HEK293T (cell line): ENCODE data around the gene CCL3.

Experiments
- CTCF ChIA-PET: fragments of 350-600 bp; formaldehyde crosslinking; extraction: SDS; loops from one replicate; lab custom pipeline; 2021; ENCODE audit warnings: antibody characterized with exemption, inconsistent platforms; lab: Yijun Ruan, JAX
- POLR2A ChIA-PET: fragments of 350-600 bp; formaldehyde crosslinking; extraction: SDS; loops from one replicate; lab custom pipeline; 2020; ENCODE audit warnings: antibody characterized with exemption, inconsistent platforms; lab: Yijun Ruan, JAX
- DNase-seq: peaks from one replicate; pipeline ENCODE4 v3.0.0; 2012; ENCODE audit warnings: mixed read lengths; ENCODE audit errors: extremely low spot score
- ARNT ChIP-seq: fragments of 450-650 bp; IDR thresholded peaks from 2 replicates; pipeline ENCODE4 v1.6.1; 2017; ENCODE audit warnings: mild to moderate bottlenecking
- BHLHE40 ChIP-seq: fragments of 450-650 bp; IDR thresholded peaks from 2 replicates; pipeline ENCODE4 v1.6.1; 2016; ENCODE audit warnings: mild to moderate bottlenecking, moderate library complexity, borderline replicate concordance
- CTBP1 ChIP-seq: fragments of 450-650 bp; IDR thresholded peaks from 2 replicates; pipeline ENCODE4 v1.6.1; 2016; ENCODE audit warnings: borderline replicate concordance
- ELF4 ChIP-seq: fragments of 450-650 bp; IDR thresholded peaks from 2 replicates; pipeline ENCODE4 v1.6.1; 2017; ENCODE audit warnings: antibody characterized with exemption
- FOXA1 ChIP-seq: fragments of 450-650 bp; IDR thresholded peaks from 2 replicates; pipeline ENCODE4 v1.6.1; 2016; ENCODE audit warnings: mild to moderate bottlenecking
- FOXK2 ChIP-seq: fragments of 450-650 bp; IDR thresholded peaks from 2 replicates; pipeline ENCODE4 v1.6.1; 2016; ENCODE audit warnings: mild to moderate bottlenecking
- FOXM1 ChIP-seq: fragments of 450-650 bp; IDR thresholded peaks from 2 replicates; pipeline ENCODE4 v1.6.1; 2017; ENCODE audit warnings: mild to moderate bottlenecking, borderline replicate concordance
- HDGF ChIP-seq: fragments of 450-650 bp; IDR thresholded peaks from 2 replicates; pipeline ENCODE4 v1.6.1; 2017; ENCODE audit warnings: antibody characterized with exemption, borderline replicate concordance
- L3MBTL2 ChIP-seq: fragments of 450-650 bp; conservative IDR thresholded peaks from 2 replicates; pipeline ENCODE4 v1.6.1; 2016; ENCODE audit warnings: mild to moderate bottlenecking
- LEF1 ChIP-seq: fragments of 450-650 bp; IDR thresholded peaks from 2 replicates; pipeline ENCODE4 v1.6.1; 2017; ENCODE audit warnings: mild to moderate bottlenecking, borderline replicate concordance
- NFRKB ChIP-seq: fragments of 450-650 bp; IDR thresholded peaks from 2 replicates; pipeline ENCODE4 v1.6.1; 2016; ENCODE audit warnings: mild to moderate bottlenecking, moderate library complexity
- SP1 ChIP-seq: fragments of 450-650 bp; IDR thresholded peaks from 2 replicates; pipeline ENCODE4 v1.6.1; 2017
- SUZ12 ChIP-seq: fragments of 450-650 bp; IDR thresholded peaks from 2 replicates; pipeline ENCODE4 v1.6.1; 2016; ENCODE audit warnings: mild to moderate bottlenecking
- TARDBP ChIP-seq: fragments of 450-650 bp; IDR thresholded peaks from 2 replicates; pipeline ENCODE4 v1.6.1; 2016
- ZNF384 ChIP-seq: fragments of 450-650 bp; IDR thresholded peaks from 2 replicates; pipeline ENCODE4 v1.6.1; 2016
- TF ChIP-seq, protein P1 (sequence below): fragments of 450-650 bp; IDR thresholded peaks from 2 replicates; pipeline ENCODE4 v1.6.1; 2016

CCL3 gene

DNA sequence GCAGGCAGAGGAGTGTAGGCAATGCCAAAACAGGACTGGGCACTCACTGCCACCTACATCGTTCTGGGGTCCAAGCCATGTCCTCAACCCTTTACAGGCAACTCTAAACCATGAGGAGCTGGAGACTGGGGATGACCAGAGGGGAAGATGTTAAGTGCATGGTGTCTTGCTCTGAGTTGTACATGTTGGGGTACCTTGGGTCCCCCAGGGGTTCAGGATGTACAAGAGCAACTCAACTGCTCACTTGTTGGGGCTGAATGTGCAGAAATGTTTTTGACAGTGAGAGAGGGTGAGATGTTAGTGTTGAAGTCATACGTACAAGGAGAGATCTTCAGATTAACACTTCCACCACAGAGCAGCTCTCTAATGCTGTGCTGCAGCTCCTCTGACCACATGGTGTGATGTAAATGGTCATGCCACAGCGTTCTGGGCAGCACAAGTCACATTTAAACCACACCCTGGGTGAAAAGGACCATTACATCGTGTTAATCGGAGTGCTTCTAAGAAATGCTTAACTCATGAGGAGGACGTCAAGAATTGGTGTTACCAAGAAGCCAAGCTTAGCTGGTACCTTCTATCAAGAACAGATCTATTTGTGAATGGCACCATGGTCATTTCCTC lies 23.5 kb downstream of the CCL3 start:
- no peak for DNase-seq
- ChIA-PET POLR2A (no interaction called here), CTCF (interaction anchor here (1.5 kb wide), 1 partner anchor 97 kb away, joined by 5 read pairs; no protein-coding TSS in a partner anchor)
- TF ChIP-seq ZNF384 (no peak), L3MBTL2 (no peak), SUZ12 (no peak), BHLHE40 (no peak), CTBP1 (no peak), FOXA1 (no peak), FOXK2 (no peak), LEF1 (no peak), NFRKB (no peak), ELF4 (no peak), TARDBP (no peak), FOXM1 (no peak), SP1 (no peak), ARNT (no peak), HDGF (no peak)
- TF ChIP-seq, protein P1, sequence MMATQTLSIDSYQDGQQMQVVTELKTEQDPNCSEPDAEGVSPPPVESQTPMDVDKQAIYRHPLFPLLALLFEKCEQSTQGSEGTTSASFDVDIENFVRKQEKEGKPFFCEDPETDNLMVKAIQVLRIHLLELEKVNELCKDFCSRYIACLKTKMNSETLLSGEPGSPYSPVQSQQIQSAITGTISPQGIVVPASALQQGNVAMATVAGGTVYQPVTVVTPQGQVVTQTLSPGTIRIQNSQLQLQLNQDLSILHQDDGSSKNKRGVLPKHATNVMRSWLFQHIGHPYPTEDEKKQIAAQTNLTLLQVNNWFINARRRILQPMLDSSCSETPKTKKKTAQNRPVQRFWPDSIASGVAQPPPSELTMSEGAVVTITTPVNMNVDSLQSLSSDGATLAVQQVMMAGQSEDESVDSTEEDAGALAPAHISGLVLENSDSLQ, result no peak

DNA sequence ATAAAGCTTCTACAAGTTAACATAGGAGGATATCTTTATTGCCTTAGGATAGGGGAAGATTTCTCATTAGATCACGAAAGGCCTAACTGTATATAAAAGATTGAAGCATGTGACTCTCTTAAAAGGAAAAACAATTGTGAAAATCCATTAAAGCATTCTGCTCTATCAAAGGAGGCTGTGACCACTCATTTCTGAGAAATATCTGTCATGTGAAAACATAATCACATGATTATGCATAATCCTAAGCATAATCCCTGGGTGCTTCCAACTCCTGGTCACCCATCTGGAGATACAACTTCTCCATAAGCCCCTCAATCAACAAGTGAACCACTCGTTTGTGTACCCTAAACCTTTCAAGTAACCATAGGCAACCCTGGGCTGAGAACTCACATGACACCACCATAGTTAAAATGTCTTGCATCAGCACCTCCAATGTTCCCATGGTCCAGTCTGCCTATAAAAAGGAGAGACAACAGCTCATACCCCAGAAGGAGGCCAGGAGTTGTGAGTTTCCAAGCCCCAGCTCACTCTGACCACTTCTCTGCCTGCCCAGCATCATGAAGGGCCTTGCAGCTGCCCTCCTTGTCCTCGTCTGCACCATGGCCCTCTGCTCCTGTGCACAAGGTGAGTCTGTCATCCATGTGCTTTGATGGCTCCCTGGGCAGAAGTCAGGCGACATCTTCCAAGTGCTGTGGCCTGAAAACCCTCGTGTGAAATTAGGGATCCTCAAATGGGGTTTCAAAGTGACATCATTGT lies 26.0 kb downstream of the CCL3 start, which contains the start of gene CCL18:
TSS of gene CCL18 (plus strand) at position 487 of the 756 bp plus-strand sequence. CDS start at position 558, 71 bp downstream.
- no peak for DNase-seq
- POLR2A ChIA-PET, result interaction anchor here (0.6 kb wide), 1 partner anchor 1001 kb away, joined by 5 read pairs; no protein-coding TSS in a partner anchor
- TF ChIP-seq HDGF, result no peak
- no peak for TF ChIP-seq BHLHE40
- no peak for TF ChIP-seq L3MBTL2
- no peak for TF ChIP-seq ARNT
- no peak for TF ChIP-seq NFRKB
- TF ChIP-seq, protein P1, result no peak
- TF ChIP-seq FOXM1, result no peak
- CTCF ChIA-PET, result interaction anchor here (0.6 to 1.0 kb wide), 3 partner anchors 8 to 82 kb away, joined by 3 read pairs; no protein-coding TSS in a partner anchor

DNA sequence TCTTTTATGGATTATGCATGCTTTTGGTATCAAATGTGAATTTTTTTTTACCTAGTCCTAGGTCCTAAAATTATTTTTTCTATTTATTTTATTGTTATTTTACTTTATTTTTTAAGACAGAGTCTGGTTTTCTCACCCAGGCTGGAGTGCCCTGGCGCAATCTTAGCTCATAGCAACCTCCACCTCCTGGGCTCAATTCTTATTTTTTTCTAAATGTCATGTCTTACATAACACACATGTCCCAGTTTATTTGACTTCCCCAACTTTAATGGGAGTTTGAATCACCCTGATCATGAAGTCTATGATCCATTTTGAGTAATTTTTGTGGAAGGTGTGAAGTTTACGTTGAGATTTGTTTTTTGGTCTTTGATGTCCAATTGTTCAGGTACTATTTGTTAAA lies 29.1 kb downstream of the CCL3 start:
- TF ChIP-seq HDGF (no peak), NFRKB (no peak), SP1 (no peak), ELF4 (no peak), FOXM1 (no peak), SUZ12 (no peak), FOXA1 (no peak), BHLHE40 (no peak), L3MBTL2 (no peak), FOXK2 (no peak)
- no peak for DNase-seq
- CTCF ChIA-PET, result no interaction called here
- POLR2A ChIA-PET, result no interaction called here

DNA sequence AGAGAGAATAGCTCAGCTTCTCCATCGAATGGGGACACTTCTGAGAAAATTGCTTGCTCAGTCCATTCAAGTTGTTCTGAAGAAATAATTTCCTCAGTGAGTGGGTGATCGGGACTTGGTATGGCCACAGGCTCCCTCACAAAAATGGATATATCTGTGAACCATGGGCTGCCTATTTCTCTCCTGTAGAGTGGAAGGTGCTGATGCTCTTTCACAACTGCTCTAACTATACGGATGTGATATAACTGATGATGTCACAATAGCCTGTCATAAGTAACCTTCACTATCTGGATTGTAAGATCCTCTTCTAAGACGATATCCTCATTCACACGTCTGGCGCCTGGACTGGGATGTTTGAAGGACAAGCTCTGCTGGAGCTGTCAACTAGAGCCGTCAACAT lies 30.5 kb downstream of the CCL3 start:
- no peak for TF ChIP-seq FOXA1
- no peak for TF ChIP-seq ZNF384
- DNase-seq, result no peak
- CTCF ChIA-PET, result interaction anchor here (0.6 to 1.0 kb wide), 3 partner anchors 13 to 89 kb away, joined by 3 read pairs; no protein-coding TSS in a partner anchor
- POLR2A ChIA-PET, result no interaction called here

DNA sequence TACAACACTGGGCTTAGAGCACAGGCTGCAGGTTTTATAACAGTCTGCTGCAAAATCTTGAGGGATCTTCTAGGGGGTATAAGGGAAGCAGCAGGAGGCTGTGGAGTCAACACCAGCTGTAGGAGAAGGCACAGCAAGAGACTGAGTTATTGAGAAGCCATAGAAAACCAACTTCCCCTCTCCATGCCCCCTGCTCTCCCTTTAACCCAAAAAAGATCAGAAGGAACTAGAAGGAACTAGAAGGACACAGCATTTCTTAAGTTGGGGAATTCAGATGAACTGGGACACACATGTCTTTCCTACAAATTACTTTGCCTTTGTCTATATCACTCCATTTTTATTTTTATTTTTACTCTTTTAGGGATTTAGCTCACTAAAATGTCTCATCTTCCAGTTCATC lies 32.0 kb downstream of the CCL3 start:
- DNase-seq, result no peak
- POLR2A ChIA-PET, result no interaction called here

DNA sequence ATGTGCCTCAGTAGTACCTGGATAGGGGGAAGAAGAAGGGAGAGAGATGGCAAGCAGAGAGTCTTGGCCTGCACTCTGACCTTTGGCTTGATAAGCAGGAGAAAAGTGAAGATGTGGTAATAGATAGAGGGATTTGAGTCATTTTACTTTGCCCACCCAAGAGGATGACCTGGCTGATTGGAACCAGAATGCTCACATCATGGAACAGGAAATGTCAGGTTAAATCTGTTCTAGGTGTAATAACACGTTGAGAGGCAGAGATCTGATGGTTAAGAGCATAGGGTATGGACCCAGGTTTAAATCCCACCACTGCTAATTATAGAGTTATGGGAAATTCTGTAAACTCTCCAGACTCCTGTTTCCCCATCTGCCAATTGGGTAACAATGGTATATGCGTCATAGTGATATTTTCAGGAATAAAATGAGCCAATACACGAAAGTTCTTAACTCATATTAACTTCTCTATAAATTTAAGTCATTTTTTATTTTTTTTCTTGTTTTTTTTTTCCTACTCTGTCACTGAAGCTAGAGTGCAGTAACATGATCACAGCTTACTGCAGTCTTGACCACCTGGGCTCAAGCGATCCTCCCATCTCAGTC lies 33.9 kb downstream of the CCL3 start:
- no peak for DNase-seq
- ChIA-PET CTCF (no interaction called here), POLR2A (no interaction called here)
- TF ChIP-seq SUZ12 (no peak), FOXK2 (no peak), LEF1 (no peak), ZNF384 (no peak), NFRKB (no peak), CTBP1 (no peak), TARDBP (no peak), L3MBTL2 (no peak)

More for the DNA sequence above, 32.0 kb downstream of the CCL3 start:
- CTCF ChIA-PET, result interaction anchor here (0.6 kb wide), 1 partner anchor 32 kb away, joined by 9 read pairs; no protein-coding TSS in a partner anchor
- TF ChIP-seq ELF4 (no peak), NFRKB (no peak), ZNF384 (no peak), SUZ12 (no peak)
- TF ChIP-seq, protein P1, result no peak
